ENCODE measurements around the gene OXSM.
A peak's percentile ranks its signal among the peaks of the same experiment; 100 is the strongest.

Gene OXSM
- 12.0 reads per million, percentile 35 among the genes with 10 or more reads in this experiment for total RNA-seq

GRCh38 chr3:25789596-25790556 is at the start of gene OXSM:
Gene OXSM, plus strand, starts transcription at chr3:25790090. Its CDS starts 931 bp downstream, at chr3:25791021.
- DNase-seq: peak; percentile 88

GRCh38 chr3:25744470-25744869 is 45.4 kb upstream of the OXSM start:
- DNase-seq: no peak

GRCh38 chr3:25747033-25747432 is 42.9 kb upstream of the OXSM start:
- DNase-seq: no peak

GRCh38 chr3:25748189-25748588 is 41.7 kb upstream of the OXSM start:
- DNase-seq: no peak

GRCh38 chr3:25749031-25749581 is 40.8 kb upstream of the OXSM start:
- no peak for DNase-seq

- no peak for DNase-seq
These were observed 38.8 kb upstream of the OXSM start for GRCh38 chr3:25751048-25751447.

GRCh38 chr3:25751725-25752124 is 38.2 kb upstream of the OXSM start:
- DNase-seq: no peak

- DNase-seq: no peak
These were observed 21.0 kb upstream of the OXSM start for GRCh38 chr3:25768851-25769250.

GRCh38 chr3:25775936-25776335 is 14.0 kb upstream of the OXSM start:
- no peak for DNase-seq

GRCh38 chr3:25780618-25781017 is 9.3 kb upstream of the OXSM start:
- DNase-seq: no peak

- no peak for DNase-seq
These were observed 8.6 kb upstream of the OXSM start for GRCh38 chr3:25781145-25781757.

GRCh38 chr3:25781758-25782594 is 7.9 kb upstream of the OXSM start:
- DNase-seq: no peak

- DNase-seq: no peak
These were observed 7.3 kb upstream of the OXSM start for GRCh38 chr3:25782636-25782937.

GRCh38 chr3:25782938-25783660 is 6.8 kb upstream of the OXSM start, which contains the start of gene NGLY1:
Gene NGLY1, minus strand, starts transcription at chr3:25783443. Its CDS starts 53 bp downstream, at chr3:25783390.
- peak; percentile 76 for DNase-seq

- DNase-seq: no peak
These were observed 6.0 kb upstream of the OXSM start for GRCh38 chr3:25783661-25784512.

GRCh38 chr3:25784971-25785370 is 4.9 kb upstream of the OXSM start:
- no peak for DNase-seq

- DNase-seq: no peak
These were observed 4.1 kb upstream of the OXSM start for GRCh38 chr3:25785826-25786225.

GRCh38 chr3:25787689-25788088 is 2.2 kb upstream of the OXSM start:
- no peak for DNase-seq

GRCh38 chr3:25789209-25789595 is 688 bp upstream of the OXSM start:
- no peak for DNase-seq

- DNase-seq: no peak
These were observed 11.9 kb downstream of the OXSM start for GRCh38 chr3:25801786-25802185.

- DNase-seq: no peak
These were observed 13.9 kb downstream of the OXSM start for GRCh38 chr3:25803833-25804232.
